ENCODE results near the gene EML2. TPM values are rescaled to one million over a fixed set of nuclear protein-coding genes. Genes with fewer than 3 reads are reported as not detected.

Gene EML2
- total RNA-seq, 1 experiment from 2014 or later = 93.7 TPM

- Mint-ChIP-seq H3K9me3 (ENCODE audit: low read depth, unreplicated experiment) (no peaks in the 10 kb centered on the region), H3K27me3 (ENCODE audit: unreplicated experiment) (peaks cover 83% of the 10 kb centered on the region), H3K4me3 (ENCODE audit: low read depth, unreplicated experiment) (peak overlapping the region; percentile 33), H3K36me3 (ENCODE audit: insufficient read depth, unreplicated experiment) (peaks cover 5% of the 10 kb centered on the region), H3K27ac (ENCODE audit: unreplicated experiment) (no peak overlapping the region), H3K4me1 (ENCODE audit: low read depth, unreplicated experiment) (peaks cover 37% of the 10 kb centered on the region)
- no peak for DNase-seq
- intact Hi-C loops (cut with micrococcal nuclease; ENCODE audit: unreplicated experiment) = no loop called here
- CTCF ChIA-PET = interaction anchor here (0.6 to 1.9 kb wide), 4 partner anchors 11 to 290 kb away, joined by 3 to 5 read pairs (median 4); no protein-coding TSS in a partner anchor
- no peak for TF ChIP-seq CTCF (IDR thresholded peaks at IDR 0.05; ENCODE audit: unreplicated experiment)
- no TSS peak for BruUV-seq (replicated peaks)
Observed at GRCh38 chr19:45598267-45599001, 40.8 kb downstream of the EML2 start.

- no peak overlapping the region for H3K4me3 Mint-ChIP-seq (ENCODE audit: low read depth, unreplicated experiment)
- H3K27ac Mint-ChIP-seq (ENCODE audit: unreplicated experiment) = no peak overlapping the region
- peaks cover 5% of the 10 kb centered on the region for H3K36me3 Mint-ChIP-seq (ENCODE audit: insufficient read depth, unreplicated experiment)
- CTCF ChIA-PET = interaction anchor here (0.6 to 1.9 kb wide), 4 partner anchors 10 to 290 kb away, joined by 4 to 6 read pairs (median 4); partner anchors contain the start of gene SNRPD2
- peaks cover 37% of the 10 kb centered on the region for H3K4me1 Mint-ChIP-seq (ENCODE audit: low read depth, unreplicated experiment)
- BruUV-seq (replicated peaks) = no TSS peak
- no peak for TF ChIP-seq CTCF (IDR thresholded peaks at IDR 0.05; ENCODE audit: unreplicated experiment)
- intact Hi-C loops (cut with micrococcal nuclease; ENCODE audit: unreplicated experiment) = no loop called here
- H3K27me3 Mint-ChIP-seq (ENCODE audit: unreplicated experiment) = peaks cover 78% of the 10 kb centered on the region
- no peak for DNase-seq
- H3K9me3 Mint-ChIP-seq (ENCODE audit: low read depth, unreplicated experiment) = no peaks in the 10 kb centered on the region
Observed at GRCh38 chr19:45597425-45598111, 41.6 kb downstream of the EML2 start.

- CTCF ChIA-PET = interaction anchor here (1.6 kb wide), 1 partner anchor 46 kb away, joined by 3 read pairs; no protein-coding TSS in a partner anchor
- peaks cover 69% of the 10 kb centered on the region for H3K27me3 Mint-ChIP-seq (ENCODE audit: unreplicated experiment)
- peaks cover 26% of the 10 kb centered on the region for H3K4me1 Mint-ChIP-seq (ENCODE audit: low read depth, unreplicated experiment)
- peaks cover 4% of the 10 kb centered on the region for H3K36me3 Mint-ChIP-seq (ENCODE audit: insufficient read depth, unreplicated experiment)
- H3K9me3 Mint-ChIP-seq (ENCODE audit: low read depth, unreplicated experiment) = no peaks in the 10 kb centered on the region
- no peak overlapping the region for H3K27ac Mint-ChIP-seq (ENCODE audit: unreplicated experiment)
- intact Hi-C loops (cut with micrococcal nuclease; ENCODE audit: unreplicated experiment) = no loop called here
- TF ChIP-seq CTCF (IDR thresholded peaks at IDR 0.05; ENCODE audit: unreplicated experiment) = no peak
- DNase-seq = no peak
- no TSS peak for BruUV-seq (replicated peaks)
- no peak overlapping the region for H3K4me3 Mint-ChIP-seq (ENCODE audit: low read depth, unreplicated experiment)
Observed at GRCh38 chr19:45595814-45596213, 43.4 kb downstream of the EML2 start.

GRCh38 chr19:45593520-45593919 lies 45.7 kb downstream of the EML2 start:
- no TSS peak for BruUV-seq (replicated peaks)
- H3K27me3 Mint-ChIP-seq (ENCODE audit: unreplicated experiment) = peaks cover 46% of the 10 kb centered on the region
- DNase-seq = no peak
- no peak overlapping the region for H3K4me3 Mint-ChIP-seq (ENCODE audit: low read depth, unreplicated experiment)
- intact Hi-C loops (cut with micrococcal nuclease; ENCODE audit: unreplicated experiment) = loop anchor here (5.0 kb wide), 1 partner anchor 49 kb away; no protein-coding TSS in a partner anchor
- peaks cover 12% of the 10 kb centered on the region for H3K4me1 Mint-ChIP-seq (ENCODE audit: low read depth, unreplicated experiment)
- CTCF ChIA-PET = interaction anchor here (0.7 to 1.1 kb wide), 4 partner anchors 48 to 1260 kb away, joined by 3 to 6 read pairs (median 4); no protein-coding TSS in a partner anchor
- H3K27ac Mint-ChIP-seq (ENCODE audit: unreplicated experiment) = no peak overlapping the region
- H3K9me3 Mint-ChIP-seq (ENCODE audit: low read depth, unreplicated experiment) = no peaks in the 10 kb centered on the region
- no peak for TF ChIP-seq CTCF (IDR thresholded peaks at IDR 0.05; ENCODE audit: unreplicated experiment)
- H3K36me3 Mint-ChIP-seq (ENCODE audit: insufficient read depth, unreplicated experiment) = peaks cover 4% of the 10 kb centered on the region

Measured in Calu3 (cell line).